WERI-Rb-1 (cell line): Measurements from ENCODE around the gene ESRRA.

ENCODE experiments used
- DNase-seq: peaks from one replicate; pipeline ENCODE4 v3.0.0-alpha.2; 2020
- H3K27ac ChIP-seq: fragments of 250-450 bp; sonication (Bioruptor Pico); 2 replicates; pipeline ENCODE4 v1.5.1; 2020; ENCODE audit warnings: mild to moderate bottlenecking, moderate library complexity
- H3K27me3 ChIP-seq: fragments of 250-450 bp; sonication (Bioruptor Pico); 2 replicates; pipeline ENCODE4 v1.5.1; 2021; ENCODE audit warnings: mild to moderate bottlenecking, low read depth, moderate library complexity; ENCODE audit not compliant: insufficient read depth, severe bottlenecking
- H3K36me3 ChIP-seq: fragments of 250-450 bp; sonication (Bioruptor Pico); 2 replicates; pipeline ENCODE4 v1.5.1; 2020; ENCODE audit warnings: mild to moderate bottlenecking, moderate library complexity
- H3K4me3 ChIP-seq: 2 replicates; pipeline ENCODE4 v1.5.1; 2011; ENCODE audit warnings: low read depth, mild to moderate bottlenecking, control low read depth, low read length
- H3K9me3 ChIP-seq: fragments of 250-450 bp; sonication (Bioruptor Pico); 2 replicates; pipeline ENCODE4 v1.5.1; 2021; ENCODE audit warnings: mild to moderate bottlenecking, moderate library complexity; ENCODE audit not compliant: severe bottlenecking
- CTCF ChIP-seq: IDR thresholded peaks from 2 replicates; pipeline ENCODE4 v1.5.1; 2011; ENCODE audit warnings: low read depth, mild to moderate bottlenecking, control low read depth, inconsistent platforms, low read length

The ESRRA gene

GRCh38 chr11:64341851-64342791 lies 36.8 kb downstream of the ESRRA start:
- Histone ChIP-seq H3K36me3 (no peaks in the 10 kb centered on the region), H3K27me3 (no peaks in the 10 kb centered on the region), H3K4me3 (peak overlapping the region; percentile 43), H3K27ac (peak overlapping the region; percentile 99), H3K9me3 (no peaks in the 10 kb centered on the region)
- DNase-seq, result peak; percentile 94
- peak; percentile 41 for TF ChIP-seq CTCF

- no peak for TF ChIP-seq CTCF
- DNase-seq, result peak; percentile 8
- Histone ChIP-seq H3K9me3 (no peaks in the 10 kb centered on the region), H3K4me3 (peak overlapping the region; percentile 43), H3K27me3 (no peaks in the 10 kb centered on the region), H3K36me3 (no peaks in the 10 kb centered on the region), H3K27ac (peak overlapping the region; percentile 28)
Measured at GRCh38 chr11:64342869-64343745, 37.8 kb downstream of the ESRRA start.

- TF ChIP-seq CTCF, result peak; percentile 87
- Histone ChIP-seq H3K36me3 (no peaks in the 10 kb centered on the region), H3K9me3 (no peaks in the 10 kb centered on the region), H3K27me3 (no peaks in the 10 kb centered on the region), H3K27ac (peak overlapping the region; percentile 28), H3K4me3 (no peak overlapping the region)
- peak; percentile 80 for DNase-seq
Measured at GRCh38 chr11:64343767-64344559, 38.6 kb downstream of the ESRRA start.

- no peak overlapping the region for H3K4me3 ChIP-seq
- TF ChIP-seq CTCF, result no peak
- no peak for DNase-seq
- no peaks in the 10 kb centered on the region for H3K9me3 ChIP-seq
- H3K27ac ChIP-seq, result no peak overlapping the region
- no peaks in the 10 kb centered on the region for H3K36me3 ChIP-seq
- H3K27me3 ChIP-seq, result no peaks in the 10 kb centered on the region
Measured at GRCh38 chr11:64344787-64345186, 39.5 kb downstream of the ESRRA start.

- Histone ChIP-seq H3K9me3 (no peaks in the 10 kb centered on the region), H3K36me3 (no peaks in the 10 kb centered on the region), H3K27ac (no peak overlapping the region), H3K4me3 (no peak overlapping the region), H3K27me3 (no peaks in the 10 kb centered on the region)
- no peak for DNase-seq
- no peak for TF ChIP-seq CTCF
Measured at GRCh38 chr11:64347193-64347867, 42.0 kb downstream of the ESRRA start.
